Naive thymus-derived CD8-positive, alpha-beta T cell (primary cell): ENCODE data around the gene SGTA. TPM values are rescaled to one million over a fixed set of nuclear protein-coding genes. Genes with fewer than 3 reads are reported as not detected.

Experiments
- ATAC-seq, 2 donors: fragments of 150-1000 bp; cut with Tn5 transposase in 1 of 2; sonication (Bioruptor Pico), chemical (Tn5 transposase) in 1 of 2; 1 replicate in 1 of 2; 2 replicates in 1 of 2; pipeline ENCODE4 v1.10.0; 2021; ENCODE audit warnings: mild to moderate bottlenecking in 2 of 2, moderate library complexity in 2 of 2
- POLR2A ChIA-PET: fragments of 350-600 bp; sonication (Branson Sonifier 250); formaldehyde crosslinking; loops from one replicate; lab custom pipeline; 2021; ENCODE audit warnings: antibody characterized with exemption; lab: Charles Lee
- DNase-seq, 10 donors: peaks; one replicate each; pipeline versions ENCODE4 v3.0.0 to v3.0.0-alpha.2; 2020 to 2022
- H3K27ac Mint-ChIP-seq, 10 donors: one replicate each; pipeline ENCODE4 v1.8.0; 2020 to 2022; ENCODE audit warnings: mild to moderate bottlenecking in 10 of 10, mixed read lengths in 10 of 10, moderate library complexity in 4 of 10, inconsistent platforms in 1 of 10
- H3K27me3 Mint-ChIP-seq, 5 donors: one replicate each; pipeline ENCODE4 v1.8.0; 2021 to 2022; ENCODE audit warnings: mixed read lengths in 5 of 5
- H3K36me3 Mint-ChIP-seq, 3 donors: one replicate each; pipeline ENCODE4 v1.8.0; 2020 to 2022; ENCODE audit warnings: mixed read lengths in 3 of 3, mild to moderate bottlenecking in 2 of 3, inconsistent platforms in 1 of 3
- H3K4me1 Mint-ChIP-seq, 4 donors: one replicate each; pipeline ENCODE4 v1.8.0; 2021 to 2022; ENCODE audit warnings: mixed read lengths in 4 of 4
- H3K4me3 Mint-ChIP-seq, 10 donors: one replicate each; pipeline ENCODE4 v1.8.0; 2020 to 2022; ENCODE audit warnings: mild to moderate bottlenecking in 10 of 10, mixed read lengths in 10 of 10, moderate library complexity in 6 of 10, inconsistent platforms in 1 of 10
- H3K9me3 Mint-ChIP-seq, 9 donors: one replicate each; pipeline ENCODE4 v1.8.0; 2020 to 2022; ENCODE audit warnings: mixed read lengths in 9 of 9, mild to moderate bottlenecking in 3 of 9, inconsistent platforms in 1 of 9, moderate library complexity in 1 of 9
- polyA plus RNA-seq, 3 donors: library from polyadenylated mRNA; unstranded; fragments of 300-500 nt; fragmentation: Illumina TruSeq; gene quantifications; one replicate each; pipeline ENCODE4 v1.2.3, GENCODE V29; 2021
- total RNA-seq, 8 experiments: library from RNA in 2 of 8; stranded (reverse) in 2 of 8; gene quantifications; one replicate each; pipeline ENCODE4 v1.2.3 and lab custom pipeline; 2021 to 2026

The SGTA gene
- total and polyA plus RNA-seq, 5 experiments from 2014 or later, result 23.4 to 37.0 (median 33.8) TPM

DNA sequence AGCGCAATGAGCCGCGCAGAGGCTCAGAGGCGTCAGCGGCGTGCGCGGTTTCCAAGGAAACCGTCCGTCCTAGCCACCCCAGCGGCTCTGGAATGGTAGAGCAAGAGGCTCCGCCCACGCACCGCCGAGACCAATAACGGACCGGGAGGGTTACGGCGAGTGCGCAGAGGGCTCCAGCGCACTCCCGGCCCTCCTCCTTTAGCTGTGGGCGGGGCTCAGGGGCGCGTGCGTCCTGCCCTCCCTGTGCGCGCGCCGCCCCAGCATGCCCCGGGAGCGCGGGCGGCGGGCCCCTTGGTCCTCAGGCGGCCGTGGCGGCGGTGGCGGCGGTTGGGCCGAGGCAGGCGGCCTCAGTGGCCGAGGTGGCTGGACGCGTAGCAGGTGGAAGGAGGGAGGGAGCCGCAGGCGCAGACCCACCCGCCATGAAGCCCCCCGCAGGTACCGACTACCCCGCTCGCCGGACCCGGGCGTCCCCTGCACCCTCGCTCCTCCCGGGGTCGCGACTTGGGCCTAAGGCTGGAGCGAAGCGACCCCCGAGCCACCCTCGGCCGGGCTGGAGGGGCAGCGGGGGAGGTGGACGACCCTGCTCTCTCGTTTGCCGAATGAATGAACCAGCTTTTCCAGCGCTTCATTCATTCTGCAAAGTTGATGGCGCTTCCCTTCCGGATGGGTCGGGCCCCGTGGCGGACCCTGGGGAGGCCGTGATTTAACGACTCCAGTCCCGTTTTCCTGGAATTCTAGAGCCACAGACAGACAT, 2.3 kb upstream of the SGTA start, which contains the start of gene THOP1:
TSS of gene THOP1 (plus strand) at position 260 of the 754 bp plus-strand sequence. CDS start at position 420, 160 bp downstream.
- ATAC-seq, result peak; percentile 88 to 89
- POLR2A ChIA-PET, result interaction anchor here (0.5 to 1.5 kb wide), 9 partner anchors 9 to 1517 kb away, joined by 3 to 6 read pairs (median 3); partner anchors contain the start of genes GADD45B, LMNB2 and ZNF57
- peaks cover 0 to 4% (median 0%) of the 10 kb centered on the region in 3 donors for H3K36me3 Mint-ChIP-seq

DNA sequence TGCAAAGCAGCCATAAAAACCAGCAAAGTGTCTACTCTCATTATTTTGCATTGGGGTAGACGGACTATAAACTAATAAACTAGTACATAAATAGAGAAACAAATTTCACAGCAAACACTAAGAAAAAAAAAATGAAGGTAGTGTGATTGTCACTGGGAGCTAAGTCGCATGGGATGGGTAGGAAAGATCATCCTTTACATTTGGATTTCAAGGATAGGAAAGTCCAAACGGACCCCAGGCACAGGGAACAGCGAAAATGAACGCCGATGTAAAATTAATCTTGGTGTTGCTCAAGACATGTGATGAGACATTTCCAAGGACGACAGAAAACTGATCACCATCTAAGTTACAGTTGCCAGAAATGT, 690 bp upstream of the SGTA start:
- DNase-seq, result no peak
- H3K4me1 Mint-ChIP-seq, result peaks cover 25 to 64% (median 56%) of the 10 kb centered on the region in 4 donors
- no peaks in the 10 kb centered on the region for H3K27me3 Mint-ChIP-seq
- H3K27ac Mint-ChIP-seq, result peak overlapping the region; percentile 87 to 98 (median 96)
- no peaks in the 10 kb centered on the region for H3K9me3 Mint-ChIP-seq
- peaks cover 0 to 2% (median 0%) of the 10 kb centered on the region in 3 donors for H3K36me3 Mint-ChIP-seq
- peak overlapping the region; percentile 80 to 96 (median 92) for H3K4me3 Mint-ChIP-seq
- POLR2A ChIA-PET, result interaction anchor here (0.6 to 1.6 kb wide), 7 partner anchors 36 to 308 kb away, joined by 3 to 5 read pairs (median 3); partner anchors contain the start of genes GADD45B, SLC39A3, ZNF554 and ZNF555
- ATAC-seq, result no peak

More for the DNA sequence above, 2.3 kb upstream of the SGTA start, which contains the start of gene THOP1:
- H3K27ac Mint-ChIP-seq, result peak within 1 kb of the TSS; percentile 22 to 98 (median 86)
- peaks cover 23 to 61% (median 48%) of the 10 kb centered on the region in 4 donors for H3K4me1 Mint-ChIP-seq
- H3K4me3 Mint-ChIP-seq, result peak within 1 kb of the TSS; percentile 77 to 93 (median 86)
- no peaks in the 10 kb centered on the region for H3K27me3 Mint-ChIP-seq
- no peaks in the 10 kb centered on the region for H3K9me3 Mint-ChIP-seq
- DNase-seq, result peak; percentile 90 to 99 (median 98)

DNA sequence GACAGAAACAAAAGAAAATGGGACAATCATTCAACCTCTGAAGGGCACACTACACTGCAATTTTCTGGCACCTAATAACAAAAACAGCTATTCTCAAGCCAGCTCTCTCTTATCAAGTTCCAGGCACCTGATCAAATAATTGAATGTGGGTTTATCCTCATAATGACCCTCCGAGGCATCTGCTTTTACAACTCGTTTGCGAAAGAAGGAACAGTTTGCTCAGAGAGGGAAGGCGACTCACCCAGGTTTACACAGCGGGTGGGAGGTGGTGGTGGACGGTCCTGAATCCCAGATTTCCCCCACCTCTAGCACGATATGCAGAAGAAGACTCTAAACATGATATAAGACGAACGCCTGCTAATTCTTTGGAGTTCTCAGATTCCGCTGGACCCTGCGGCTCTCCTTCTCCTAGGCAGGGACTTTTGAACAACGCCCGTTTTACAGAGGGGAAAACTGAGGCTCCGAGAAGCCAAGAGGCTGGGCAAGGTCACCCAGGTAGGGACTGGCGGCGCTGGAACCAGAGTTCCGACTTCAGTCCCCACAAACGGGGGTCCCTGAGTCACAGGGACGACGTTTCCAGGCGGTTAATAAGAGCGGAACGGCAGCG, 641 bp downstream of the SGTA start:
- H3K27ac Mint-ChIP-seq, result peak overlapping the region; percentile 54 to 98 (median 94)
- peaks cover 0 to under 1% (median 0%) of the 10 kb centered on the region in 3 donors for H3K36me3 Mint-ChIP-seq
- no peak for ATAC-seq
- H3K4me3 Mint-ChIP-seq, result peak overlapping the region; percentile 80 to 96 (median 92)
- no peak for DNase-seq
- POLR2A ChIA-PET, result interaction anchor here (0.9 to 1.6 kb wide), 6 partner anchors 28 to 306 kb away, joined by 3 to 5 read pairs (median 4); partner anchors contain the start of genes GADD45B, ZNF554 and ZNF555
- H3K9me3 Mint-ChIP-seq, result no peaks in the 10 kb centered on the region
- H3K4me1 Mint-ChIP-seq, result peaks cover 25 to 66% (median 54%) of the 10 kb centered on the region in 4 donors
- no peaks in the 10 kb centered on the region for H3K27me3 Mint-ChIP-seq

DNA sequence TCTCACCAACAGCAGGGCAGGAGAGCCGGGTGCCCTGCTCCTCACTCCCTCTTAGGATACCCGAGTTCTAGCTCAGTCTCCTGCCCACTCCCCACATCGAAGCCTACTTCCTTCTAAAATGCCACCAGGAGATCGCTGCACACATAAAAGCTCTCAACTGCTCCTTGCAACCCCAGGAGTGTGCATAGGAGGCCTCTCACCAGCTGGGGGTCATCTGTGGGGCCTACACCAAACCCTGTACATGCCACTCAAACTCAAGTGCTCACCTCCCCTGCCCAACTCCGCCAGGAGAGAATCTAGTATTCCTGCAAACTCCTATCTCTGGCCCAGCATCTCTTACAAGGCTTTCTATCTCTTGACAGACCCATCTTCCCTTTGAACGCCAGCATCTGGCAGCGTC, 2.8 kb downstream of the SGTA start:
- H3K27ac Mint-ChIP-seq, result peak overlapping the region in 8 of 10 donors; percentile 34 to 88 (median 48)

DNA sequence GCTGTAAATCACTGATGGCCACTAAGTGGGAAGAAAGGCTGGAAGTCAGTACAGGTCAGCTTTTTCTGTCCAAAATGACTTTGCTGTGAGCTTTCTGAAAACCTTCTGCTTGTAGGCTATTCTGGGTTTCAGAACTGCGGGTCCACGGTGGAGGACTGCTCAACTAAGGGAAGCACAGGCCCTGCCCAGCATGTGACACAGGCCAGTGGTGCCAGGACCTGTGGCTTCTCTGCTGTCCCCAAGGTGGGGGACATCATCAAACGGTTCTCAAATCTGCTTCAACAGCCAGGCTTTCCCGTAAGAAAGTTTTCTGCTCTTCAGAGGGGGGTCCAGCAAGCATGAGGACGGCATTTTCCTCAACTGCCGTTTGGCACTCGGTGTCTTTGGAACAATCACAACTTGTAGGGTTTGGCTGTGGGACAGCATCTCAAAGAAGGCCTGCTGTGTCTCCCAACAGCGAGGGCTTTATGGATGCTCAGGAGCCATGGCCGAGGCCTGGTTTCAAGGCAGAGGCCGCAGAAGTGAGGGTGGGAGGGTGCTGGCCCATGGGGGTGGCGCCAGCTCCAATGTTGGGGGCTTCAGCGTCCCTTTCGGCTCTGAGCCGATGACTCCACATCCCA, 3.8 kb downstream of the SGTA start:
- no peak for ATAC-seq
- DNase-seq, result no peak
- Mint-ChIP-seq H3K4me3 (no peak overlapping the region), H3K4me1 (peaks cover 35 to 71% (median 60%) of the 10 kb centered on the region in 4 donors), H3K36me3 (peaks cover 0 to 3% (median 0%) of the 10 kb centered on the region in 3 donors), H3K27ac (peak overlapping the region in 2 of 10 donors; percentile 8 to 19), H3K9me3 (no peaks in the 10 kb centered on the region), H3K27me3 (no peaks in the 10 kb centered on the region)
- POLR2A ChIA-PET, result no interaction called here

More for the DNA sequence above, 2.8 kb downstream of the SGTA start:
- peak overlapping the region in 8 of 10 donors; percentile 8 to 60 (median 28) for H3K4me3 Mint-ChIP-seq
- H3K9me3 Mint-ChIP-seq, result no peaks in the 10 kb centered on the region
- DNase-seq, result no peak
- no peak for ATAC-seq
- POLR2A ChIA-PET, result no interaction called here
- H3K4me1 Mint-ChIP-seq, result peaks cover 29 to 66% (median 55%) of the 10 kb centered on the region in 4 donors
- H3K36me3 Mint-ChIP-seq, result no peaks in the 10 kb centered on the region
- H3K27me3 Mint-ChIP-seq, result no peaks in the 10 kb centered on the region

DNA sequence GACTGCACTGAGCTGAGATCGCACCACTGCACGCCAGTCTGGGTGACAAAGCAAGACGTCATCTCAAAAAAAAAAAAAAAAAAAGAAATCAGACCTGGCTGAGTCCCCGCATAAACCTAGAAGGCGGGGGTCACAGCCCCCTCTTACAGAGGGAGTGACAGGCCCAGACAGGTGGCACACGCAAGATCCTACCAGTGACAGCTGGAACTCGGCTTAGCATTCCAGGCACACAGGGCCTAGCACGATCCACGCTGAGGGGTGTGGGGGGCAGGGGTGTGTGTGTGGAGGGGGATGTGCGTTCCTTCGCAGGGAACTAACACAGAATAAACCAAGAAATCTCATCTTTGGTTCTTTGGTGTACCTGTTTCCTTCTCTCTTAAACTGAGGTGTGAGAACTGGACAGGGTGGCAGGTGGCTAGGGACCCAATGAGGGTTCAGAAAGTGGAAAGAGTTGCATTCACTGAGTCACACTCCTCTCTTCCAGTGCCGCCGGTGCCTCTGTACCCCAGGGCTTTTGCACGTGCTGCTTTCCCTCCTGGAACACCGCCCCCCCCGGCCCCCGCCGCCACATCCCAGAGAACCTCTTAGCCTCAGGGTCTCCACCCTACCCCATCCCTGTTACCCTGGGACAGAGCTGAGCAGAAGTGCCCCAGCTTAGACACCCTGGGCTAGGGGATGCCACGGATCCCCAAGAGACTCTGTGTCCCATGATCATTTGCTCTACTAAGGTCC, 5.0 kb downstream of the SGTA start:
- Mint-ChIP-seq H3K27me3 (no peaks in the 10 kb centered on the region), H3K4me1 (peaks cover 32 to 66% (median 57%) of the 10 kb centered on the region in 4 donors), H3K36me3 (peaks cover 0 to 3% (median 0%) of the 10 kb centered on the region in 3 donors), H3K9me3 (no peaks in the 10 kb centered on the region), H3K27ac (peak overlapping the region in 2 of 10 donors; percentile 55 to 77), H3K4me3 (peak overlapping the region in 2 of 10 donors; percentile 37 to 50)
- DNase-seq (no peak), ATAC-seq (no peak)
- POLR2A ChIA-PET, result interaction anchor here (0.7 kb wide), 2 partner anchors 41 to 79 kb away, joined by 4 to 5 read pairs; no protein-coding TSS in a partner anchor

DNA sequence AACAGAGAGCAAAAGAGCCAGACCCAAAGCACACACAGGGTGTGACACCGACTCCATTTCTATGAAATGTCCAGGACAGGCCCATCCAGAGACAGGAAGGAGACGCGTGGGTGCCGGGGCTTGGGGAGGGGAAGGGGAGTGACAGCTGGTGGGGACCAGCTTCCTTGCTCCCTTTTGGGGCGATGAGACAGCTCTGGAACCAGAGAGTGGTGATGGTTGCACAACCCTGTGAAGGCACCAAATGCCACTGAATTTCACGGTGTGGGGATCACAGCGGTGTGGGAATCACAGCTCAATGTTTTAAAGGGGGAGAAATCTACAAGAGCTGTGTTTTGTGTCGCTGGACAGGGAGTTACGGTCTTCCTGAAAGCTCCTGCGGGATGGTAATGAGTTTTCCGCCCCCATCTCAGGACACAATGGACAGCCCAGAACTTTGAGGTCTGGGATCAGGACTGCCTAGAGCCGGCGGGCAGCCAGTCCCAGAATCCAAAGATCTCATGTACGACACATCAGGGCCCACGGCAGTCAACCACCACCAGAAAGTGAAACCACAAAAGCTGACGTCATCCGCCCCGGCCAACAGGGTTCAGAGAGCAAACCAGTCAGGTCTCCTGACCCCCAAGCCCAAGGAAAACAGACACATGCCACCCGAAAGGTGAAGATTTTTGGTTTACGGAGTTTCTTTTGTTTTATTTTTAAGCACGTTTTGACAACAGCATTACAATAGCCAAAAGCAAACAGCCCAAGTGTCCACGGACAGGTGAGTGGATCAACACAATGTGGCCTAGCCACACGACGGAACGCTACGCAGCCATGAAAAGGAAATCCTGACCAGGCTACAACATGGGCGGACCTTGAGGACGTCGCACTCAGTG, 7.3 kb downstream of the SGTA start:
- no peaks in the 10 kb centered on the region for H3K27me3 Mint-ChIP-seq
- POLR2A ChIA-PET, result interaction anchor here (0.7 kb wide), 1 partner anchor 9 kb away, joined by 3 read pairs; the partner anchor contains the start of gene THOP1
- DNase-seq (peak; percentile 22 to 77 (median 62)), ATAC-seq (peak; percentile 84 to 88)
- peak overlapping the region; percentile 79 to 90 (median 85) for H3K4me3 Mint-ChIP-seq
- H3K4me1 Mint-ChIP-seq, result peaks cover 29 to 56% (median 45%) of the 10 kb centered on the region in 4 donors
- H3K27ac Mint-ChIP-seq, result peak overlapping the region; percentile 93 to 99 (median 97)
- no peaks in the 10 kb centered on the region for H3K9me3 Mint-ChIP-seq
- H3K36me3 Mint-ChIP-seq, result peaks cover 0 to 3% (median 3%) of the 10 kb centered on the region in 3 donors

DNA sequence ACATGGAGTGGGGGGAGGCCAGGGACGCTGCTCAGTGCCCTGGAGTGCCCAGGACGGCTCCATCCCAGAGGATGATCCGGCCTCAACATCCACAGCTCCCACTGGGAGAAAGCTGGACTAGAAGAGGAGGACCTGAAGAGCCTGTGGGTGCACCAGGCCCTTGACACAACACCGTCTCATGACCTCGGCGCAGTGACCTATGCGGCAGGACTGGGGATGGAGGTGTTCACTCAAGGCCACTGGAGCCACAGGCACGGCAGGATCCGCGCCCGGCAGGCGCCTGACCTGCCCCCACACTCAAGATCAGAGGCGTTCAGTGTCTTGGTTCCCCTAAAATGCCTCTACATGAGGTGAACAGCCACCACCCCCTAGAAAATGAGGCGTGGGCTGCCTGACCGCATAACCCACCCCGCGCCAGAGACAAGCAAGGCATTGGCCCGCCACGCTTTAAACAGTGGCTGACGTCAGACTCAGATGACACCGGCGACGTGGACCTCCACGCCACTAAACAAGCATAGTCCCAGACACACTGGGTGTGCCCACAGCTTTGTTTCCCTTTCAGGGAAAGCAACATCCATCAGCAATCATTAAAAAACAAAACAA, 8.0 kb downstream of the SGTA start:
- Mint-ChIP-seq H3K4me1 (peaks cover 24 to 52% (median 40%) of the 10 kb centered on the region in 4 donors), H3K9me3 (no peaks in the 10 kb centered on the region), H3K36me3 (peaks cover 0 to 3% (median 3%) of the 10 kb centered on the region in 3 donors), H3K27me3 (no peaks in the 10 kb centered on the region), H3K4me3 (peak overlapping the region; percentile 79 to 90 (median 85)), H3K27ac (peak overlapping the region; percentile 93 to 99 (median 97))
- POLR2A ChIA-PET, result interaction anchor here (0.7 kb wide), 1 partner anchor 10 kb away, joined by 3 read pairs; the partner anchor contains the start of gene THOP1
- peak in 2 of 10 donors; percentile 6 to 30 for DNase-seq
- ATAC-seq, result peak; percentile 7 to 37

DNA sequence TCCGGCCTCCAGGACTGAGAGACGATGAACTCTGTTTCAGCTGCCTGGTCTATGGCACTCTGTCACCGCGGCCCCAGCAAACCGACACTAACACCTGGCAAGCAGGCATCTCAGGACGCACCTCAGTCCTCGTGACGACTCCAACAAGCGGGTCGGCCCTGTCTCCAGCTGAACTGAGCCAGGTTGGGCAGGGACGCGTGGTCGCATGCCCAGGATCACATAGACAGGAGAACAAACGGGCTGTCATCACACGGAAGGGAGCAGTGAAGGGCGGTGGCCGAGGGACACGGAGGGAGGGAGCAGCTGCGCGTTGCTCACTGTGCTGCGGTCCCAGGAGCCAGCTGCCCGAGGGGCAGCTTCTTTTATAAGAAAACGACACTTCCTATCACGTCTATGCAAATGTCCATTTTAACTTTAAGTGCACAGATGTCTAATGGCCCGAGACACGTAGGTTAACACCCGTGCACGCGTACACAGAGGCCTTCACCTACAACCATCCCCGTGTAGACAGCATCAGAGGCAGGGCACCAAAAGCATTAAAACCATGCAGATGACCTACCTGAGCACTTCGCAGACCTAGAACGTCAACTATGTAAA, 8.9 kb downstream of the SGTA start:
- POLR2A ChIA-PET, result no interaction called here
- Mint-ChIP-seq H3K4me1 (peaks cover 23 to 52% (median 37%) of the 10 kb centered on the region in 4 donors), H3K27me3 (no peaks in the 10 kb centered on the region), H3K4me3 (peak overlapping the region in 1 of 10 donors; percentile 33), H3K27ac (peak overlapping the region in 8 of 10 donors; percentile 5 to 99 (median 87)), H3K36me3 (peaks cover 0 to 3% (median 3%) of the 10 kb centered on the region in 3 donors), H3K9me3 (no peaks in the 10 kb centered on the region)
- DNase-seq (no peak), ATAC-seq (no peak)
